Activated CD4-positive, alpha-beta T cell treated with anti-CD3 and anti-CD28 coated beads, Interleukin-2, amount 50 U/mL, for 16 hours (primary cell): ENCODE results near the gene BRS3.
A peak's percentile ranks its signal among the peaks of the same experiment; 100 is the strongest.

Source experiments
- DNase-seq: peaks from one replicate; pipeline ENCODE4 v3.0.0-alpha.2; 2020

Gene BRS3

GRCh38 chrX:136496186-136496763 is 8.5 kb downstream of the BRS3 start:
- DNase-seq = no peak

GRCh38 chrX:136496764-136497555 is 9.2 kb downstream of the BRS3 start:
- peak; percentile 90 for DNase-seq

- DNase-seq = no peak
These were observed 9.9 kb downstream of the BRS3 start, which contains the start of gene HTATSF1 for GRCh38 chrX:136497556-136498052. Gene HTATSF1 (plus strand): TSS chrX:136497592. CDS start chrX:136497685, 93 bp downstream.

GRCh38 chrX:136519069-136519468 is 31.3 kb downstream of the BRS3 start:
- no peak for DNase-seq

GRCh38 chrX:136523770-136524169 is 36.0 kb downstream of the BRS3 start:
- DNase-seq = no peak

GRCh38 chrX:136525738-136526606 is 38.2 kb downstream of the BRS3 start:
- DNase-seq = no peak

GRCh38 chrX:136528645-136529315 is 41.0 kb downstream of the BRS3 start:
- DNase-seq = no peak

GRCh38 chrX:136529795-136530194 is 42.0 kb downstream of the BRS3 start:
- DNase-seq = no peak

- DNase-seq = no peak
These were observed 44.2 kb downstream of the BRS3 start, which contains the start of gene VGLL1 for GRCh38 chrX:136531951-136532350. Gene VGLL1 (plus strand): TSS chrX:136532215. CDS start chrX:136536021, 3,806 bp downstream.

- no peak for DNase-seq
These were observed 46.4 kb downstream of the BRS3 start for GRCh38 chrX:136534131-136534530.

- no peak for DNase-seq
These were observed 51.1 kb downstream of the BRS3 start for GRCh38 chrX:136538811-136539210.

- no peak for DNase-seq
These were observed 52.5 kb downstream of the BRS3 start for GRCh38 chrX:136540226-136540625.

GRCh38 chrX:136541294-136541693 is 53.5 kb downstream of the BRS3 start:
- no peak for DNase-seq

GRCh38 chrX:136542281-136542680 is 54.5 kb downstream of the BRS3 start:
- no peak for DNase-seq
